Medulla oblongata (tissue), 1 donor: ENCODE data around the gene DDX51.

Source experiments
- DNase-seq: peaks from one replicate; pipeline ENCODE4 v3.0.0-alpha.2; 2015; ENCODE audit errors: extremely low spot score

Gene DDX51

GRCh38 chr12:132179431-132180362 is 35.6 kb upstream of the DDX51 start:
- DNase-seq: no peak

- no peak for DNase-seq
Observed at GRCh38 chr12:132178801-132179401, 34.8 kb upstream of the DDX51 start.

- DNase-seq: no peak
Observed at GRCh38 chr12:132178316-132178715, 34.2 kb upstream of the DDX51 start.

GRCh38 chr12:132176920-132177551 is 32.9 kb upstream of the DDX51 start:
- DNase-seq: no peak

- no peak for DNase-seq
Observed at GRCh38 chr12:132176385-132176919, 32.3 kb upstream of the DDX51 start.

GRCh38 chr12:132175496-132176384 is 31.6 kb upstream of the DDX51 start:
- no peak for DNase-seq

- DNase-seq: no peak
Observed at GRCh38 chr12:132174839-132175490, 30.8 kb upstream of the DDX51 start.

GRCh38 chr12:132174015-132174838 is 30.1 kb upstream of the DDX51 start:
- no peak for DNase-seq

- no peak for DNase-seq
Observed at GRCh38 chr12:132173135-132174014, 29.3 kb upstream of the DDX51 start.

GRCh38 chr12:132172619-132173018 is 28.5 kb upstream of the DDX51 start:
- DNase-seq: no peak

- no peak for DNase-seq
Observed at GRCh38 chr12:132171968-132172521, 27.9 kb upstream of the DDX51 start.

GRCh38 chr12:132171293-132171967 is 27.3 kb upstream of the DDX51 start:
- DNase-seq: no peak

GRCh38 chr12:132170637-132171292 is 26.6 kb upstream of the DDX51 start:
- no peak for DNase-seq

GRCh38 chr12:132170094-132170636 is 26.0 kb upstream of the DDX51 start:
- DNase-seq: no peak

- no peak for DNase-seq
Observed at GRCh38 chr12:132169376-132169775, 25.3 kb upstream of the DDX51 start.

- DNase-seq: no peak
Observed at GRCh38 chr12:132168311-132169031, 24.4 kb upstream of the DDX51 start.
